NCI-H2227 treated with DMSO at 0.1 percent for 48 hours (cell line): ENCODE results near the gene KDELR3.

ENCODE experiments used
- DNase-seq: peaks from one replicate; lab custom pipeline; 2025; lab: John Stamatoyannopoulos, UW

Gene KDELR3

GRCh38 chr22:38467904-38468442 is at the start of gene KDELR3:
KDELR3 (plus strand) TSS chr22:38468096; CDS start chr22:38468234, 138 bp downstream.
- no peak for DNase-seq

- DNase-seq, result no peak
Observed at GRCh38 chr22:38418589-38418988, 49.3 kb upstream of the KDELR3 start.

- no peak for DNase-seq
Observed at GRCh38 chr22:38419121-38419857, 48.6 kb upstream of the KDELR3 start.

GRCh38 chr22:38419858-38420160 is 48.1 kb upstream of the KDELR3 start:
- no peak for DNase-seq

GRCh38 chr22:38420734-38421133 is 47.2 kb upstream of the KDELR3 start:
- no peak for DNase-seq

- no peak for DNase-seq
Observed at GRCh38 chr22:38422611-38423511, 45.0 kb upstream of the KDELR3 start.

GRCh38 chr22:38423512-38424503 is 44.1 kb upstream of the KDELR3 start:
- no peak for DNase-seq

- no peak for DNase-seq
Observed at GRCh38 chr22:38424525-38425080, 43.3 kb upstream of the KDELR3 start.

- DNase-seq, result no peak
Observed at GRCh38 chr22:38426628-38427027, 41.3 kb upstream of the KDELR3 start.

GRCh38 chr22:38427465-38427864 is 40.4 kb upstream of the KDELR3 start:
- no peak for DNase-seq

GRCh38 chr22:38427940-38428339 is 40.0 kb upstream of the KDELR3 start:
- no peak for DNase-seq

- no peak for DNase-seq
Observed at GRCh38 chr22:38428714-38429113, 39.2 kb upstream of the KDELR3 start.

GRCh38 chr22:38429499-38430068 is 38.3 kb upstream of the KDELR3 start:
- DNase-seq, result peak; percentile 64

- no peak for DNase-seq
Observed at GRCh38 chr22:38431266-38432010, 36.5 kb upstream of the KDELR3 start.

- no peak for DNase-seq
Observed at GRCh38 chr22:38432264-38432663, 35.6 kb upstream of the KDELR3 start.

- no peak for DNase-seq
Observed at GRCh38 chr22:38433871-38434270, 34.0 kb upstream of the KDELR3 start.

- no peak for DNase-seq
Observed at GRCh38 chr22:38435010-38435409, 32.9 kb upstream of the KDELR3 start.

GRCh38 chr22:38435965-38436364 is 31.9 kb upstream of the KDELR3 start:
- DNase-seq, result no peak

- no peak for DNase-seq
Observed at GRCh38 chr22:38436629-38437395, 31.1 kb upstream of the KDELR3 start.

- no peak for DNase-seq
Observed at GRCh38 chr22:38437416-38437815, 30.5 kb upstream of the KDELR3 start.
